ENCODE measurements around the gene ELOVL6. TPM values are rescaled to one million over a fixed set of nuclear protein-coding genes. Genes with fewer than 3 reads are reported as not detected.

ELOVL6 gene
- total and polyA plus RNA-seq, 9 of the 15 experiments (the other 6 are each of a cell fraction or from before 2014, with no cell fraction given) = 18.3 to 82.6 (median 46.0) TPM

GRCh38 chr4:110231869-110232268 is 33.5 kb upstream of the ELOVL6 start (continued):
- TF ChIP-seq, protein P1, sequence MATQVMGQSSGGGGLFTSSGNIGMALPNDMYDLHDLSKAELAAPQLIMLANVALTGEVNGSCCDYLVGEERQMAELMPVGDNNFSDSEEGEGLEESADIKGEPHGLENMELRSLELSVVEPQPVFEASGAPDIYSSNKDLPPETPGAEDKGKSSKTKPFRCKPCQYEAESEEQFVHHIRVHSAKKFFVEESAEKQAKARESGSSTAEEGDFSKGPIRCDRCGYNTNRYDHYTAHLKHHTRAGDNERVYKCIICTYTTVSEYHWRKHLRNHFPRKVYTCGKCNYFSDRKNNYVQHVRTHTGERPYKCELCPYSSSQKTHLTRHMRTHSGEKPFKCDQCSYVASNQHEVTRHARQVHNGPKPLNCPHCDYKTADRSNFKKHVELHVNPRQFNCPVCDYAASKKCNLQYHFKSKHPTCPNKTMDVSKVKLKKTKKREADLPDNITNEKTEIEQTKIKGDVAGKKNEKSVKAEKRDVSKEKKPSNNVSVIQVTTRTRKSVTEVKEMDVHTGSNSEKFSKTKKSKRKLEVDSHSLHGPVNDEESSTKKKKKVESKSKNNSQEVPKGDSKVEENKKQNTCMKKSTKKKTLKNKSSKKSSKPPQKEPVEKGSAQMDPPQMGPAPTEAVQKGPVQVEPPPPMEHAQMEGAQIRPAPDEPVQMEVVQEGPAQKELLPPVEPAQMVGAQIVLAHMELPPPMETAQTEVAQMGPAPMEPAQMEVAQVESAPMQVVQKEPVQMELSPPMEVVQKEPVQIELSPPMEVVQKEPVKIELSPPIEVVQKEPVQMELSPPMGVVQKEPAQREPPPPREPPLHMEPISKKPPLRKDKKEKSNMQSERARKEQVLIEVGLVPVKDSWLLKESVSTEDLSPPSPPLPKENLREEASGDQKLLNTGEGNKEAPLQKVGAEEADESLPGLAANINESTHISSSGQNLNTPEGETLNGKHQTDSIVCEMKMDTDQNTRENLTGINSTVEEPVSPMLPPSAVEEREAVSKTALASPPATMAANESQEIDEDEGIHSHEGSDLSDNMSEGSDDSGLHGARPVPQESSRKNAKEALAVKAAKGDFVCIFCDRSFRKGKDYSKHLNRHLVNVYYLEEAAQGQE (IDR thresholded peaks at IDR 0.05; ENCODE audit: borderline replicate concordance) = no peak
- TF ChIP-seq, protein P1 (CRISPR knock-in tag; IDR thresholded peaks at IDR 0.05; ENCODE audit: low read depth) = no peak
- peak; percentile 45; the same call in 1 of the 2 replicates for TF ChIP-seq RFX1 (IDR thresholded peaks at IDR 0.05)
- TF ChIP-seq POLR2G (IDR thresholded peaks at IDR 0.05; ENCODE audit: low read depth, low read length) = no peak
- no peak for TF ChIP-seq ADNP (tag; IDR thresholded peaks at IDR 0.05)
- no peak for TF ChIP-seq ZNF146 (CRISPR knock-in tag; IDR thresholded peaks at IDR 0.05; ENCODE audit: unreplicated experiment)
- TF ChIP-seq JUNB (CRISPR knock-in tag; conservative IDR thresholded peaks at IDR 0.05) = no peak
- peak; percentile 69; the same call in 1 of the 2 replicates for TF ChIP-seq ATF3 (IDR thresholded peaks at IDR 0.05)
- TF ChIP-seq ATF3 (CRISPR knock-in tag; conservative IDR thresholded peaks at IDR 0.05) = no peak
- no peak for TF ChIP-seq ZC3H8 (IDR thresholded peaks at IDR 0.05)
- peak; percentile 30; the same call in 1 of the 2 replicates for TF ChIP-seq EHMT2 (IDR thresholded peaks at IDR 0.05)
- peak; percentile 92 for TF ChIP-seq FOSL1 (tag; conservative IDR thresholded peaks at IDR 0.05)
- no peak for TF ChIP-seq ZNF609 (CRISPR knock-in tag; IDR thresholded peaks at IDR 0.05; ENCODE audit: borderline replicate concordance)
- TF ChIP-seq PTBP1 (IDR thresholded peaks at IDR 0.05; ENCODE audit: low read depth, low read length) = no peak
- TF ChIP-seq JUND (IDR thresholded peaks at IDR 0.05; ENCODE audit: borderline replicate concordance, low read depth, low read length) = peak; percentile 86
- peak; percentile 90; the same call in 2 of the 3 replicates for TF ChIP-seq JUND (tag; IDR thresholded peaks at IDR 0.05; ENCODE audit: borderline replicate concordance, low read depth, low read length)
- TF ChIP-seq SMARCE1 (IDR thresholded peaks at IDR 0.05) = peak; percentile 86; the same call in 1 of the 2 replicates
